K562 (cell line): Measurements from ENCODE around the gene OR6K3. TPM values are rescaled to one million over a fixed set of nuclear protein-coding genes. Genes with fewer than 3 reads are reported as not detected.

Experiments
- BHLHE40 ChIP-seq: IDR thresholded peaks from 2 replicates; pipeline ENCODE4 v1.6.1; 2011; ENCODE audit warnings: low read length, improper control_type of control experiment
- CAMTA2 ChIP-seq: fragments of 250-450 bp; sonication (Bioruptor Pico); conservative IDR thresholded peaks from 2 replicates; pipeline ENCODE4 v1.5.1; 2022
- CREB5 ChIP-seq: fragments of 250-450 bp; sonication (Bioruptor Pico); IDR thresholded peaks from 2 replicates; pipeline ENCODE4 v1.5.0; 2020; ENCODE audit warnings: mild to moderate bottlenecking
- CTCFL ChIP-seq: IDR thresholded peaks from 2 replicates; pipeline ENCODE4 v1.6.1; 2011; ENCODE audit warnings: borderline replicate concordance, low read depth, mild to moderate bottlenecking, moderate library complexity, low read length; ENCODE audit not compliant: insufficient read depth, poor library complexity, severe bottlenecking
- EGR1 ChIP-seq: fragments of 450-650 bp; conservative IDR thresholded peaks from 2 replicates; pipeline ENCODE4 v1.6.1; 2017; ENCODE audit warnings: mild to moderate bottlenecking
- FIP1L1 ChIP-seq: fragments of 200-400 bp; formaldehyde crosslinking; IDR thresholded peaks from 2 replicates; pipeline ENCODE4 v1.6.1; 2018; ENCODE audit warnings: mild to moderate bottlenecking, low read depth, low read length; ENCODE audit not compliant: poor library complexity, severe bottlenecking
- HMGXB4 ChIP-seq: sonication (generic); formaldehyde crosslinking; IDR thresholded peaks from 2 replicates; pipeline ENCODE4 v1.8.1; 2023; ENCODE audit warnings: mild to moderate bottlenecking, missing genetic modification reagents
- KLF6 ChIP-seq: fragments of 250-450 bp; sonication (Bioruptor Pico); IDR thresholded peaks from 2 replicates; pipeline ENCODE4 v1.4.0; 2020; ENCODE audit warnings: mild to moderate bottlenecking, moderate library complexity, borderline replicate concordance
- MYC ChIP-seq, 2 experiments: fragments of 250-450 bp in 1 of 2; sonication (Bioruptor Pico) in 1 of 2; IDR thresholded peaks; 2 replicates each; pipeline versions ENCODE4 v1.5.1 to v1.6.1; 2012 to 2021; ENCODE audit warnings: low read depth in 2 of 2, borderline replicate concordance in 1 of 2, improper control_type of control experiment in 1 of 2, low read length in 1 of 2, mild to moderate bottlenecking in 1 of 2, moderate library complexity in 1 of 2
- NR2C2 ChIP-seq, 2 experiments: fragments of 200-800 bp in 1 of 2; sonication (Bioruptor generic) in 1 of 2; sonication (generic) in 1 of 2; formaldehyde crosslinking in 1 of 2; IDR thresholded peaks; 2 replicates each; pipeline versions ENCODE4 v1.6.1 to v1.8.0; 2016 to 2022; ENCODE audit warnings: mild to moderate bottlenecking in 1 of 2, missing compliant biosample characterization in 1 of 2, missing genetic modification characterization in 1 of 2, missing genetic modification reagents in 1 of 2
- POLR2A ChIP-seq: fragments of 450-650 bp; conservative IDR thresholded peaks from 2 replicates; pipeline ENCODE4 v1.6.1; 2016
- TSC22D4 ChIP-seq: fragments of 450-650 bp; IDR thresholded peaks from 2 replicates; pipeline ENCODE4 v1.6.1; 2016; ENCODE audit warnings: missing genetic modification characterization, missing biosample characterization, control low read depth
- ZNF143 ChIP-seq: sonication (generic); formaldehyde crosslinking; IDR thresholded peaks from 2 replicates; pipeline ENCODE4 v1.9.0; 2022; ENCODE audit warnings: mild to moderate bottlenecking, missing genetic modification reagents
- ZNF311 ChIP-seq: fragments of 250-450 bp; sonication (Bioruptor Pico); IDR thresholded peaks from 2 replicates; pipeline ENCODE4 v1.4.0; 2020; ENCODE audit warnings: mild to moderate bottlenecking, moderate library complexity
- ZNF354B ChIP-seq: fragments of 250-450 bp; sonication (Bioruptor Pico); IDR thresholded peaks from 2 replicates; pipeline ENCODE4 v1.4.0; 2020
- ZNF41 ChIP-seq: fragments of 250-450 bp; sonication (Bioruptor Pico); conservative IDR thresholded peaks from 2 replicates; pipeline ENCODE4 v1.4.0; 2020; ENCODE audit warnings: mild to moderate bottlenecking
- polyA plus RNA-seq, 8 experiments: library from polyadenylated mRNA; depleted of rRNA in 4 of 8; stranded (reverse) in 5 of 8; unstranded in 3 of 8; fragments of >200 nt; fragmentation: Nextera tagmentation in 2 of 8; fragmentation: Illumina TruSeq in 1 of 8; extraction: Ambion mirVana in 2 of 8; extraction: Trizol in 1 of 8; gene quantifications; 2 replicates each; pipeline versions ENCODE4 v1.2.1 to v1.2.3, GENCODE V29; 2011 to 2014; ENCODE audit warnings: inconsistent platforms in 1 of 8, missing spikeins in 1 of 8
- total RNA-seq, 7 experiments: library from RNA; depleted of rRNA in 6 of 7; stranded (reverse); fragments of >200 nt in 6 of 7; fragmentation: Illumina TruSeq in 2 of 7; extraction: Trizol in 2 of 7; gene quantifications; 2 replicates each; pipeline versions ENCODE4 v1.2.1 to v1.2.3, GENCODE V29; 2011 to 2021; ENCODE audit warnings: low replicate concordance in 1 of 7

OR6K3 gene
- total and polyA plus RNA-seq, 9 of the 15 experiments (the other 6 are each of a cell fraction or from before 2014, with no cell fraction given), result not detected

GRCh38 chr1:158687037-158687436 is 33.5 kb downstream of the OR6K3 start (continued):
- TF ChIP-seq MYC (IDR thresholded peaks at IDR 0.05; ENCODE audit: low read depth, low read length) (no peak), MYC (CRISPR knock-in tag; IDR thresholded peaks at IDR 0.05; ENCODE audit: borderline replicate concordance, low read depth) (no peak), ZNF354B (CRISPR knock-in tag) (no peak), CTCFL (no peak), CREB5 (CRISPR knock-in tag) (no peak), EGR1 (no peak), POLR2A (no peak), HMGXB4 (CRISPR knock-in tag) (no peak), ZNF41 (no peak), NR2C2 (CRISPR knock-in tag; IDR thresholded peaks at IDR 0.05) (no peak), NR2C2 (tag; IDR thresholded peaks at IDR 0.05) (0 out of 2 replicates have a peak, but pooled peaks have one; percentile 18), FIP1L1 (no peak), ZNF143 (CRISPR knock-in tag) (no peak), TSC22D4 (tag) (no peak), KLF6 (no peak), CAMTA2 (CRISPR knock-in tag) (no peak), BHLHE40 (no peak), ZNF311 (CRISPR knock-in tag) (no peak)
